Adrenal gland (tissue), 5 donors: Measurements from ENCODE around the gene PTPRD.

Experiments
- POLR2A ChIP-seq, 2 donors: fragments of 450-650 bp; IDR thresholded peaks; one replicate each; pipeline ENCODE4 v1.6.1; 2017; ENCODE audit warnings: antibody characterized with exemption in 2 of 2, mild to moderate bottlenecking in 2 of 2, moderate library complexity in 1 of 2
- TF ChIP-seq, protein P1 (sequence below), 6 experiments: fragments of 450-650 bp in 4 of 6; fragments of 200-600 bp in 2 of 6; sonication (generic) in 1 of 6; IDR thresholded peaks; 1 replicate in 5 of 6; 2 replicates in 1 of 6; pipeline versions ENCODE4 v1.5.1 to v1.8.0; 2016 to 2021; ENCODE audit warnings: antibody characterized with exemption in 6 of 6, mild to moderate bottlenecking in 2 of 6, moderate library complexity in 1 of 6
- donor health status: DM: no; HTN: no; CAD: no.

DNA sequence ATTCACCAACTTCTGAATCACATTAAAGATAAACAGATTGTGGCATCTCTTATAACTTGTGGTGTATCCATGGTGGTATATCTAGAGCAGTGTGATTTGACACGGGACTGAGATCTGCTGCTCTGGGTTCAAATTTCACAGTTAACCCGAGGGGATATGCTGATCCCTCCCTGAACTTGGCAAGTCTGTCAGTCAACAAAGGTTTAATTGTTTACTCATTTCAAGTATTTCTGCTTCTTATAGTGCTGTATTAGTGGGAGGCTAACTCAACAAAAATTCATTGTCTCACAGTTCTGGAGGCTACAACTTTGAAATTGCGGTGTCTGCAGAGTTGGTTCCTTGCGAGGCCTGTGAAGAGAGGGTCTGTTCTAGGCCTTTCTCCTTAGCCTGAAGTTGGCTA is 1175.2 kb downstream of the PTPRD start:
- TF ChIP-seq POLR2A (IDR thresholded peaks at IDR 0.05): no peak
- TF ChIP-seq, protein P1, sequence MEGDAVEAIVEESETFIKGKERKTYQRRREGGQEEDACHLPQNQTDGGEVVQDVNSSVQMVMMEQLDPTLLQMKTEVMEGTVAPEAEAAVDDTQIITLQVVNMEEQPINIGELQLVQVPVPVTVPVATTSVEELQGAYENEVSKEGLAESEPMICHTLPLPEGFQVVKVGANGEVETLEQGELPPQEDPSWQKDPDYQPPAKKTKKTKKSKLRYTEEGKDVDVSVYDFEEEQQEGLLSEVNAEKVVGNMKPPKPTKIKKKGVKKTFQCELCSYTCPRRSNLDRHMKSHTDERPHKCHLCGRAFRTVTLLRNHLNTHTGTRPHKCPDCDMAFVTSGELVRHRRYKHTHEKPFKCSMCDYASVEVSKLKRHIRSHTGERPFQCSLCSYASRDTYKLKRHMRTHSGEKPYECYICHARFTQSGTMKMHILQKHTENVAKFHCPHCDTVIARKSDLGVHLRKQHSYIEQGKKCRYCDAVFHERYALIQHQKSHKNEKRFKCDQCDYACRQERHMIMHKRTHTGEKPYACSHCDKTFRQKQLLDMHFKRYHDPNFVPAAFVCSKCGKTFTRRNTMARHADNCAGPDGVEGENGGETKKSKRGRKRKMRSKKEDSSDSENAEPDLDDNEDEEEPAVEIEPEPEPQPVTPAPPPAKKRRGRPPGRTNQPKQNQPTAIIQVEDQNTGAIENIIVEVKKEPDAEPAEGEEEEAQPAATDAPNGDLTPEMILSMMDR (IDR thresholded peaks at IDR 0.05): no peak
